DMS114 treated with DMSO at 0.1 percent for 48 hours (cell line): ENCODE data around the gene ADGRA1.
"Not testable (repeated sequence)": the region's sequence is repeated elsewhere in the genome, so short reads cannot be mapped to it uniquely, and the experiment has no call there.

ENCODE experiments used
- DNase-seq: peaks from one replicate; lab custom pipeline; 2025; ENCODE audit not compliant: unreplicated experiment; lab: John Stamatoyannopoulos, UW

The ADGRA1 gene

GRCh38 chr10:133174689-133175263, 87.1 kb downstream of the ADGRA1 start:
- DNase-seq = no peak

GRCh38 chr10:133175624-133176023, 87.9 kb downstream of the ADGRA1 start:
- DNase-seq = not testable (repeated sequence)

GRCh38 chr10:133176546-133176945, 88.8 kb downstream of the ADGRA1 start:
- no peak for DNase-seq

- no peak for DNase-seq
These were observed 89.8 kb downstream of the ADGRA1 start for GRCh38 chr10:133177380-133178157.

- DNase-seq = no peak
These were observed 90.8 kb downstream of the ADGRA1 start for GRCh38 chr10:133178357-133179127.

GRCh38 chr10:133179128-133179520, 91.4 kb downstream of the ADGRA1 start:
- DNase-seq = no peak

GRCh38 chr10:133179651-133180050, 91.9 kb downstream of the ADGRA1 start:
- DNase-seq = no peak

GRCh38 chr10:133180192-133180964, 92.7 kb downstream of the ADGRA1 start:
- DNase-seq = no peak

GRCh38 chr10:133180965-133181639, 93.4 kb downstream of the ADGRA1 start:
- no peak for DNase-seq
